ENCODE data around the gene RRP15.

DNA sequence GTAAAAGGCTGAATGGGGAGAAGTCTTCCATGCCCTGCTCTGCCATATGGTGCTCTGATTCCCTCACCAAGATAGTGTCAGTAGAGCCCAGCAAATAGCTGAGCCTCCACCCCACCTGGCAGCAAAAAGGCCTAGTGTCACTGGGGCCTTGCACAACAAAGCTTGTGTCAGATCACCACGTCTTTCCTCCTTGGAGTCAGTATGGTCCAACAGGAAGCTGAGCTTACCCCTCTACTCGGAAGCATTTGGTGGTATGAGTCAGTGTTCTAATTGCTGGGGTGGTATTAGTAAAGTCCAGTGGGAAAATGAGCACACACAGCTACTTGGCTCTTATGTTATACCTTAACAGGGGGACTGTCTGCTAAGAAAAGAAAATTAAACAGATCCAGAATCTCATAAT is 18.7 kb upstream of the RRP15 start:
- TF ChIP-seq POLR2AphosphoS5 (IDR thresholded peaks at IDR 0.05; ENCODE audit: borderline replicate concordance, low read depth, low read length) (no peak), EZH2 (IDR thresholded peaks at IDR 0.05) (no peak), FOXP2 (optimal IDR thresholded peaks at IDR 0.05; ENCODE audit: control extremely low read depth, extremely low read length, insufficient read depth) (no peak)
